ENCODE measurements around the gene PLXNA2. TPM values are rescaled to one million over a fixed set of nuclear protein-coding genes. Genes with fewer than 3 reads are reported as not detected.

Gene PLXNA2
- total and polyA plus RNA-seq, 2 of the 4 experiments (the other 2 are of a cell fraction): 0.72 to 1.1 TPM

- dilution Hi-C loops (cut with HindIII; ENCODE audit: low sequenced_read_pairs, unreplicated experiment): no loop called here
- POLR2A ChIA-PET (ENCODE audit: unreplicated experiment): no interaction called here
- H3K27me3 ChIP-seq (ENCODE audit: control insufficient read depth, insufficient read depth, low read length): no peaks in the 10 kb centered on the region
These were observed 72.4 kb downstream of the PLXNA2 start for GRCh38 chr1:208171616-208172422.

More at GRCh38 chr1:208171616-208172422, 72.4 kb downstream of the PLXNA2 start:
- peaks cover 8% of the 10 kb centered on the region for H3K4me1 ChIP-seq (ENCODE audit: control insufficient read depth, insufficient read depth, low read length)
- H2AFZ ChIP-seq (replicated peaks; ENCODE audit: low read length, poor library complexity): no peak overlapping the region
- no peak overlapping the region for H4K8ac ChIP-seq (ENCODE audit: low read depth in 2 of 2, low read length in 2 of 2)
- no peaks in the 10 kb centered on the region for H3K9me3 ChIP-seq (ENCODE audit: control insufficient read depth, insufficient read depth, low read length)
- WGBS, 2 experiments (ENCODE audit: extremely low coverage in 2 of 2, insufficient read length in 1 of 2): 67% methylated on average over 1 of the region's 7 CpGs; no CpG with 5 or more reads in 1 of the 2 experiments
- no peaks in the 10 kb centered on the region for H3K36me3 ChIP-seq (ENCODE audit: control insufficient read depth, insufficient read depth, low read length)
- no peak overlapping the region for H2BK15ac ChIP-seq (ENCODE audit: low read depth, low read length)
- TF ChIP-seq MAFK (IDR thresholded peaks at IDR 0.05; ENCODE audit: low read depth, low read length): no peak
- TF ChIP-seq CEBPB (IDR thresholded peaks at IDR 0.05; ENCODE audit: low read depth, low read length): no peak
- TF ChIP-seq, protein P1, sequence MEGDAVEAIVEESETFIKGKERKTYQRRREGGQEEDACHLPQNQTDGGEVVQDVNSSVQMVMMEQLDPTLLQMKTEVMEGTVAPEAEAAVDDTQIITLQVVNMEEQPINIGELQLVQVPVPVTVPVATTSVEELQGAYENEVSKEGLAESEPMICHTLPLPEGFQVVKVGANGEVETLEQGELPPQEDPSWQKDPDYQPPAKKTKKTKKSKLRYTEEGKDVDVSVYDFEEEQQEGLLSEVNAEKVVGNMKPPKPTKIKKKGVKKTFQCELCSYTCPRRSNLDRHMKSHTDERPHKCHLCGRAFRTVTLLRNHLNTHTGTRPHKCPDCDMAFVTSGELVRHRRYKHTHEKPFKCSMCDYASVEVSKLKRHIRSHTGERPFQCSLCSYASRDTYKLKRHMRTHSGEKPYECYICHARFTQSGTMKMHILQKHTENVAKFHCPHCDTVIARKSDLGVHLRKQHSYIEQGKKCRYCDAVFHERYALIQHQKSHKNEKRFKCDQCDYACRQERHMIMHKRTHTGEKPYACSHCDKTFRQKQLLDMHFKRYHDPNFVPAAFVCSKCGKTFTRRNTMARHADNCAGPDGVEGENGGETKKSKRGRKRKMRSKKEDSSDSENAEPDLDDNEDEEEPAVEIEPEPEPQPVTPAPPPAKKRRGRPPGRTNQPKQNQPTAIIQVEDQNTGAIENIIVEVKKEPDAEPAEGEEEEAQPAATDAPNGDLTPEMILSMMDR (conservative IDR thresholded peaks at IDR 0.05; ENCODE audit: low read depth, low read length): no peak
- TF ChIP-seq RAD21 (IDR thresholded peaks at IDR 0.05; ENCODE audit: low read length): no peak
- no peak for TF ChIP-seq POLR2A (IDR thresholded peaks at IDR 0.05; ENCODE audit: low read depth, low read length)
- TF ChIP-seq RCOR1 (IDR thresholded peaks at IDR 0.05; ENCODE audit: insufficient replicate concordance, low read length): no peak
- no peak for TF ChIP-seq RFX5 (IDR thresholded peaks at IDR 0.05; ENCODE audit: low read depth, low read length)
- TF ChIP-seq BHLHE40 (IDR thresholded peaks at IDR 0.05; ENCODE audit: low read depth, low read length): no peak
- TF ChIP-seq MAZ (IDR thresholded peaks at IDR 0.05; ENCODE audit: borderline replicate concordance, low read depth, low read length): no peak
- no peak for TF ChIP-seq MXI1 (IDR thresholded peaks at IDR 0.05; ENCODE audit: borderline replicate concordance, low read depth, low read length)
- TF ChIP-seq SMC3 (IDR thresholded peaks at IDR 0.05; ENCODE audit: low read depth, low read length): no peak
- no peak for TF ChIP-seq CHD1 (IDR thresholded peaks at IDR 0.05; ENCODE audit: low read depth, low read length)
- no peak for TF ChIP-seq FOS (IDR thresholded peaks at IDR 0.05; ENCODE audit: low read depth, low read length)
- TF ChIP-seq NFE2L2 (IDR thresholded peaks at IDR 0.05; ENCODE audit: low read depth, low read length): no peak
- TF ChIP-seq ELK1 (IDR thresholded peaks at IDR 0.05; ENCODE audit: borderline replicate concordance, low read depth, low read length): no peak
- TF ChIP-seq, protein P2, sequence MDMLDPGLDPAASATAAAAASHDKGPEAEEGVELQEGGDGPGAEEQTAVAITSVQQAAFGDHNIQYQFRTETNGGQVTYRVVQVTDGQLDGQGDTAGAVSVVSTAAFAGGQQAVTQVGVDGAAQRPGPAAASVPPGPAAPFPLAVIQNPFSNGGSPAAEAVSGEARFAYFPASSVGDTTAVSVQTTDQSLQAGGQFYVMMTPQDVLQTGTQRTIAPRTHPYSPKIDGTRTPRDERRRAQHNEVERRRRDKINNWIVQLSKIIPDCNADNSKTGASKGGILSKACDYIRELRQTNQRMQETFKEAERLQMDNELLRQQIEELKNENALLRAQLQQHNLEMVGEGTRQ (IDR thresholded peaks at IDR 0.05; ENCODE audit: low read depth, low read length): no peak
- H3K79me1 ChIP-seq (ENCODE audit: low read depth in 1 of 2, low read length in 2 of 2): peaks cover 0 to 20% of the 10 kb centered on the region in 2 experiments; a peak in 2 of 4 replicates
- DNase-seq (no peak), ATAC-seq (ENCODE audit: low read depth) (no peak)
- H3K23ac ChIP-seq (ENCODE audit: low read depth, low read length): no peak overlapping the region
- H3K4me3 ChIP-seq (ENCODE audit: insufficient read depth, low read depth, low read length): no peak overlapping the region
- no peak overlapping the region for H2BK120ac ChIP-seq (ENCODE audit: low read depth, low read length)
- H3K18ac ChIP-seq (ENCODE audit: low read depth, low read length): no peak overlapping the region
- no peak overlapping the region for H2BK5ac ChIP-seq (ENCODE audit: low read depth, low read length, poor library complexity, severe bottlenecking)
- H2BK20ac ChIP-seq (ENCODE audit: low read depth, low read length): no peak overlapping the region
- intact Hi-C loops (cut with micrococcal nuclease): no loop called here
- no peak overlapping the region for H2AK5ac ChIP-seq (ENCODE audit: low read depth, low read length)
- H4K5ac ChIP-seq (ENCODE audit: low read depth, low read length): no peak overlapping the region
- no peak overlapping the region for H3K4ac ChIP-seq (ENCODE audit: low read depth, low read length)
- CTCF ChIA-PET: no interaction called here
- H3K27ac ChIP-seq (ENCODE audit: insufficient read depth, low read length): no peak overlapping the region
- no TSS peak for BruUV-seq (replicated peaks)
- H3K9me1 ChIP-seq (ENCODE audit: insufficient read depth, low read length): peaks cover 9% of the 10 kb centered on the region
- H4K91ac ChIP-seq (ENCODE audit: insufficient read depth, low read depth, low read length): no peak overlapping the region
- no peak overlapping the region for H3K56ac ChIP-seq (ENCODE audit: extremely low read depth, insufficient read depth, low read length)
- H2AK9ac ChIP-seq (replicated peaks; ENCODE audit: low read depth, low read length, poor library complexity): no peak overlapping the region
- no peak overlapping the region for H3K9ac ChIP-seq (ENCODE audit: low read depth, low read length)
- in situ Hi-C loops (cut with MboI; ENCODE audit: low sequenced_read_pairs): no loop called here
- H4K20me1 ChIP-seq (ENCODE audit: insufficient read depth, low read length): no peaks in the 10 kb centered on the region
- H3K4me2 ChIP-seq (ENCODE audit: low read depth, low read length): no peak overlapping the region
- H3K14ac ChIP-seq (replicated peaks; ENCODE audit: low read depth, low read length): no peak overlapping the region
